OCI-LY3 (cell line): ENCODE measurements around the gene FUT8.

ENCODE experiments used
- H2AFZ ChIP-seq: fragments of 200-600, 300-600 bp; shearing (Covaris generic); 2 replicates; pipeline ENCODE4 v1.6.0; 2014; ENCODE audit warnings: antibody characterized with exemption, low read depth, low read length
- H3K27ac ChIP-seq: fragments of 200-600, 300-600 bp; sonication (generic); 2 replicates; pipeline ENCODE4 v1.5.1; 2014; ENCODE audit warnings: mild to moderate bottlenecking, low read length, moderate library complexity, mixed read lengths
- H3K27me3 ChIP-seq: fragments of 200-600, 300-600 bp; sonication (generic); 2 replicates; pipeline ENCODE4 v1.6.1; 2014; ENCODE audit warnings: low read depth, low read length, mixed read lengths
- H3K36me3 ChIP-seq: fragments of 200-600, 300-600 bp; sonication (generic); replicated peaks from 2 replicates; pipeline ENCODE3; 2014; ENCODE audit warnings: low read depth, low read length, mixed read lengths
- H3K4me1 ChIP-seq: fragments of 300-600, 200-600 bp; sonication (generic); 2 replicates; pipeline ENCODE4 v1.6.1; 2014; ENCODE audit warnings: low read length, mixed read lengths
- H3K4me2 ChIP-seq: fragments of 200-600, 300-600 bp; sonication (generic); 2 replicates; pipeline ENCODE4 v1.6.1; 2014; ENCODE audit warnings: low read length, mixed read lengths
- H3K4me3 ChIP-seq: fragments of 300-600, 200-600 bp; sonication (generic); 2 replicates; pipeline ENCODE4 v1.5.1; 2014; ENCODE audit warnings: antibody characterized with exemption, mild to moderate bottlenecking, low read length, moderate library complexity
- H3K79me2 ChIP-seq: fragments of 300-600, 200-600 bp; shearing (Covaris generic); 2 replicates; pipeline ENCODE4 v1.6.1; 2014; ENCODE audit warnings: mild to moderate bottlenecking, low read length, mixed read lengths
- H3K9ac ChIP-seq: fragments of 300-600, 200-600 bp; shearing (Covaris generic); 2 replicates; pipeline ENCODE4 v1.6.0; 2014; ENCODE audit warnings: mild to moderate bottlenecking, low read length, moderate library complexity
- H3K9me3 ChIP-seq: fragments of 200-600, 300-600 bp; shearing (Covaris generic); 2 replicates; pipeline ENCODE4 v1.6.1; 2014; ENCODE audit warnings: low read length, mixed read lengths; ENCODE audit not compliant: insufficient read depth
- H4K20me1 ChIP-seq: fragments of 200-600, 300-600 bp; sonication (generic); 2 replicates; pipeline ENCODE4 v1.6.1; 2016; ENCODE audit warnings: low read length, mixed read lengths; ENCODE audit not compliant: insufficient read depth
- EZH2phosphoT487 ChIP-seq: fragments of 200-600 bp; shearing (Covaris generic); IDR thresholded peaks from 2 replicates; pipeline ENCODE4 v1.6.1; 2018; ENCODE audit warnings: antibody characterized with exemption, mixed run types, low read depth
- TF ChIP-seq, protein P1 (sequence below): fragments of 200-600, 300-600 bp; sonication (generic); IDR thresholded peaks from 2 replicates; pipeline ENCODE4 v1.5.1; 2014; ENCODE audit warnings: antibody characterized with exemption, low read length, low read depth

Gene FUT8

DNA sequence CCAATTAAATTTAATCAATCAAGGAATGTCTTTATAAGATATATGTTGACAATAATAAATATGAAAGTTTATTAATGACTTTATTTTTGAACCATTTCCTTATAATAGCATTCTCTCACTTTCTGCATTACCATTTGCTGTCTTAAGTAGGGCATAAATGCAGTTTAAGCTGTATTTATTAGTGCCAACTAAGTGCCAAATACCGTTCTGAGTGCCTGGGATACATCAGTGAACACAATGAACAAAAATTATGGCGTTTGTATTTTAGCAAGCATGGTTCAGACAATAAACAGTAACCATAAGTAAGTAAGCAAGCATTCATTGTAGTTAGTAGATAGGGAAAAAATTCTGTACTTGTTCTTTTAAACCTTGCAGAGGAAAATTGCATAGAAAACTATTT, 145.8 kb downstream of the FUT8 start:
- H3K4me1 ChIP-seq, result no peaks in the 10 kb centered on the region
- no peaks in the 10 kb centered on the region for H3K36me3 ChIP-seq
- no peaks in the 10 kb centered on the region for H3K27me3 ChIP-seq
- no peaks in the 10 kb centered on the region for H4K20me1 ChIP-seq
- H3K79me2 ChIP-seq, result no peaks in the 10 kb centered on the region
- no peak overlapping the region for H3K27ac ChIP-seq
- H3K4me3 ChIP-seq, result no peak overlapping the region
- no peak for TF ChIP-seq EZH2phosphoT487
- TF ChIP-seq, protein P1, sequence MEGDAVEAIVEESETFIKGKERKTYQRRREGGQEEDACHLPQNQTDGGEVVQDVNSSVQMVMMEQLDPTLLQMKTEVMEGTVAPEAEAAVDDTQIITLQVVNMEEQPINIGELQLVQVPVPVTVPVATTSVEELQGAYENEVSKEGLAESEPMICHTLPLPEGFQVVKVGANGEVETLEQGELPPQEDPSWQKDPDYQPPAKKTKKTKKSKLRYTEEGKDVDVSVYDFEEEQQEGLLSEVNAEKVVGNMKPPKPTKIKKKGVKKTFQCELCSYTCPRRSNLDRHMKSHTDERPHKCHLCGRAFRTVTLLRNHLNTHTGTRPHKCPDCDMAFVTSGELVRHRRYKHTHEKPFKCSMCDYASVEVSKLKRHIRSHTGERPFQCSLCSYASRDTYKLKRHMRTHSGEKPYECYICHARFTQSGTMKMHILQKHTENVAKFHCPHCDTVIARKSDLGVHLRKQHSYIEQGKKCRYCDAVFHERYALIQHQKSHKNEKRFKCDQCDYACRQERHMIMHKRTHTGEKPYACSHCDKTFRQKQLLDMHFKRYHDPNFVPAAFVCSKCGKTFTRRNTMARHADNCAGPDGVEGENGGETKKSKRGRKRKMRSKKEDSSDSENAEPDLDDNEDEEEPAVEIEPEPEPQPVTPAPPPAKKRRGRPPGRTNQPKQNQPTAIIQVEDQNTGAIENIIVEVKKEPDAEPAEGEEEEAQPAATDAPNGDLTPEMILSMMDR, result no peak
- H3K9ac ChIP-seq, result no peak overlapping the region
- no peaks in the 10 kb centered on the region for H3K9me3 ChIP-seq
- H3K4me2 ChIP-seq, result no peak overlapping the region
- no peak overlapping the region for H2AFZ ChIP-seq

DNA sequence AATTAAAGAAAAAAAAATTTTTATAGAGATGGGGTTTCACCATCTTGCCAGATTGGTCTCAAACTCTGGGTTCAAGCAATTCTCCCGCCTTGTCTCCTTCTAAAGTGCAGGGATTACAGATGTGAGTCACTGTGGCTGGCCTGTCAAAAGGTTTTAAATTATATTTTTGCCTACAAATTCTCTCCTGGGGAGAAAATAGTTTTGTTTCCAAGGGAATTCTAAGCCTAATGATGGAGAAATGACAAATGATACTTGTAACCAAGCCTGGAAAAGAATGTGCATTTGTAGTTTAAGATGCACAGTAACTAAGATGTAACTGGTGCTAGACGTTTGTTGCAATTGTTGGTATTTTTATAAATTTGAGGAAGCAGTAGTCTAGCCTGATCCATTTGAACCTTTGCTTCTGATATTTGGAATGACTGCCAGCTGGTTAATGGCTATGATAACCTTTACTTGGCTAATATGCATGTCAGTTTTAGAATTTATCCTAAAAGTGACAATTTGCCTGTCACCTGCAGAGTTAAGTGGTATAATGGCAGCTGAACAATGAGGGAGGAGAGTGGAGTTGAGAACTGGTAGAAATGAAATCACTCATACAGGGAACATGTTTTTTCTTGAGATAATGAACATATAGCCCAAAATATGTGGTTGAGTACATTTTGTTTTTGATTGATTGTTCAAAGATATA, 148.0 kb downstream of the FUT8 start:
- no peak overlapping the region for H3K4me2 ChIP-seq
- H3K4me1 ChIP-seq, result peaks cover 4% of the 10 kb centered on the region; the same call in 1 of the 2 replicates
- H3K9ac ChIP-seq, result no peak overlapping the region
- H3K79me2 ChIP-seq, result no peaks in the 10 kb centered on the region
- no peak overlapping the region for H3K27ac ChIP-seq
- no peaks in the 10 kb centered on the region for H3K36me3 ChIP-seq
- H3K27me3 ChIP-seq, result no peaks in the 10 kb centered on the region
- TF ChIP-seq, protein P1, result no peak
- TF ChIP-seq EZH2phosphoT487, result no peak
- H2AFZ ChIP-seq, result no peak overlapping the region
- no peak overlapping the region for H3K4me3 ChIP-seq
- no peaks in the 10 kb centered on the region for H3K9me3 ChIP-seq
- no peaks in the 10 kb centered on the region for H4K20me1 ChIP-seq

DNA sequence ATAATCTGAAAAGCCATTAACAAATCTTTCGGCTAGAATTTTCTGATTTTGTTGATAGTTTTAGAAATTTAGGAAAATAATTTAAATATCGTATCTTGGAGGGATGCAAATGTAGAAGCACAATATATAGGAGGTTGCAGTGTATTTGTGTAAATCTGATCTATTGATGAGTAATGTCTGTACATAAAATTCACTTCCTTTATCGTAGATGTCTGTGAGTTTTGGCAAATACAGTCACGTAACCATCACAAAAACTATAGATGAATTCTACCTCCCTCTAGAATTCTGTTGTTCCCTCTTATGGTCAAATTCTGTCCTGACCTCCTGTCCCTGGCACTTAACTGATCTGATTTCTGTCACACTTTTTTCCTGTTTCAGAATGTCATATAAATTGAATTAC, 151.8 kb downstream of the FUT8 start:
- Histone ChIP-seq H3K27ac (no peak overlapping the region), H3K4me3 (no peak overlapping the region), H3K4me1 (peaks cover 11% of the 10 kb centered on the region; the same call in 1 of the 2 replicates), H3K9me3 (no peaks in the 10 kb centered on the region), H3K79me2 (no peaks in the 10 kb centered on the region), H3K9ac (no peak overlapping the region), H3K27me3 (no peaks in the 10 kb centered on the region), H3K36me3 (no peaks in the 10 kb centered on the region), H2AFZ (no peak overlapping the region), H4K20me1 (no peaks in the 10 kb centered on the region), H3K4me2 (no peak overlapping the region)
- no peak for TF ChIP-seq EZH2phosphoT487
- TF ChIP-seq, protein P1, result no peak

DNA sequence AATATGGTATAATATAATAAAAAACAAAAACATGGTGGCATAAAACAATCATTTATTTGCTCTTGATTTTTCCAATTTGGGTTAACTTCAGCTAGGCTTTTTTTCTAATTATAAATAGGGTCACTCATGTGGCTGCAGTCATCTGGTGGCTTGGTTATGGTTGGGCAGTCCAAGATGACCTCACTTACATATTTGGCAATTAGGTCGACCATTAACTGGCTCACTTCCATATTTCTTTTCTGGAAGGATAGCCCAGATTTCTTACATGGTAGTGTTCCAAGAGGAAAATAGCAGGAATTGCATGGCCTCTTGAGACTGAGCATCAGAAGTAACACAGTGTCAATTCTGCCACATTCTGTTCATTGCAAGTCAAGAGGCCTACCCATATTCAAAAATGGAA, 153.4 kb downstream of the FUT8 start:
- H3K27ac ChIP-seq, result no peak overlapping the region

More for the DNA sequence above, 153.4 kb downstream of the FUT8 start:
- TF ChIP-seq, protein P1, result no peak
- TF ChIP-seq EZH2phosphoT487, result no peak
- no peak overlapping the region for H3K4me3 ChIP-seq
- H2AFZ ChIP-seq, result no peak overlapping the region
- no peaks in the 10 kb centered on the region for H4K20me1 ChIP-seq
- no peaks in the 10 kb centered on the region for H3K36me3 ChIP-seq
- H3K79me2 ChIP-seq, result no peaks in the 10 kb centered on the region
- H3K9ac ChIP-seq, result no peak overlapping the region
- no peaks in the 10 kb centered on the region for H3K9me3 ChIP-seq
- H3K4me2 ChIP-seq, result no peak overlapping the region
- H3K4me1 ChIP-seq, result peaks cover 11% of the 10 kb centered on the region; the same call in 1 of the 2 replicates
- no peaks in the 10 kb centered on the region for H3K27me3 ChIP-seq
